ENCODE data around the gene SPAG4. TPM values are rescaled to one million over a fixed set of nuclear protein-coding genes. Genes with fewer than 3 reads are reported as not detected.
A peak's percentile ranks its signal among the peaks of the same experiment; 100 is the strongest.

Gene SPAG4
- total and polyA plus RNA-seq, 2 experiments from 2014 or later: 2.7 to 2.9 TPM

DNA sequence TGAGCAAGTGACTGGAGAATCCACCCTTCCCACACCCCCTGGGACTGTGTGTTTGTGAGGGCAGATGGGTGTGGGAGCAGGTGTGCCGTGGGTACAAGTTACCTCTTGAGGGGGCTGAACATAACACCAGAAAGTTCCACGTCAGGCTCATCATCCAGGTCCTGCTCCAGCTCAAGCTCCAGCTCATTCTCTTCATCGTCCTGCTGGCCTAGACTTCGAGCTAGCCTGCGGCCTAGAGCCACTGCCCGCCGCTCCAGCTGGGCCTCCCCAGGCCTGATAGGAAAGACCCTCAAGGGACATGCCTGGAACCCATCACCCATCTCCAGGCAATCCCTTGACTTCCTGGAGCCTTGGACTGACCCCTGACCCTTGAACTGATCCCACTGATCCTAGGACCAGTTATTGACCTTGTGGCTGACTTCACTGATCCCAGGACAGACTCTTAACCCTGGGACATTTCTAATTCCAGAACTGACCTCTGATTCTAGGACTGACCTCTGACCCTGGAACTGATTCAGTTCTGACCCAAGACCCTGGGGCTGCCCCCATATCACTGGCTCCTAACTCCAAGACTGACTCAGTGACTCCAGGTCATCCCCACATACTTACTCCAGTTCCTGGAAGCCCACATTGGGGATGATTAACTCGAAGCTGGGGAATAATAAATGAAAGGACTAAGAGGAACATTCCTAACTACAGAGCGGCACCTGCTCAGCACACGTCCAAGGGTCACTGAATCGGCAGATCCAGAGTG lies 11.8 kb upstream of the SPAG4 start:
- Histone ChIP-seq H2AFZ (no peak overlapping the region), H3K79me2 (replicated peaks; ENCODE audit: insufficient read depth) (no peaks in the 10 kb centered on the region), H3K4me1 (ENCODE audit: insufficient read depth) (peaks cover 4% of the 10 kb centered on the region), H3K27me3 (ENCODE audit: insufficient read depth) (peaks cover 48% of the 10 kb centered on the region), H3K36me3 (ENCODE audit: insufficient read depth) (no peaks in the 10 kb centered on the region), H3K4me3 (no peak overlapping the region), H3K27ac (ENCODE audit: low read depth) (no peak overlapping the region), H3K4me2 (no peak overlapping the region), H4K20me1 (replicated peaks; ENCODE audit: insufficient read depth) (no peaks in the 10 kb centered on the region), H3F3A (replicated peaks; ENCODE audit: low read depth) (no peaks in the 10 kb centered on the region), H3K9me2 (ENCODE audit: insufficient read depth) (no peaks in the 10 kb centered on the region)
- H3K27me3 Mint-ChIP-seq (ENCODE audit: insufficient read depth, low read depth, poor library complexity): peaks cover 39% of the 10 kb centered on the region
- no peaks in the 10 kb centered on the region; the same call in 2 of the 3 replicates for H3K9me3 Mint-ChIP-seq
- no peak overlapping the region for H3K4me3 Mint-ChIP-seq
- DNase-seq (ENCODE audit: low spot score): no peak
- peaks cover 13% of the 10 kb centered on the region for H3K4me1 Mint-ChIP-seq
- ATAC-seq: no peak
- H3K27ac Mint-ChIP-seq: no peak overlapping the region
- TF ChIP-seq, protein P1, sequence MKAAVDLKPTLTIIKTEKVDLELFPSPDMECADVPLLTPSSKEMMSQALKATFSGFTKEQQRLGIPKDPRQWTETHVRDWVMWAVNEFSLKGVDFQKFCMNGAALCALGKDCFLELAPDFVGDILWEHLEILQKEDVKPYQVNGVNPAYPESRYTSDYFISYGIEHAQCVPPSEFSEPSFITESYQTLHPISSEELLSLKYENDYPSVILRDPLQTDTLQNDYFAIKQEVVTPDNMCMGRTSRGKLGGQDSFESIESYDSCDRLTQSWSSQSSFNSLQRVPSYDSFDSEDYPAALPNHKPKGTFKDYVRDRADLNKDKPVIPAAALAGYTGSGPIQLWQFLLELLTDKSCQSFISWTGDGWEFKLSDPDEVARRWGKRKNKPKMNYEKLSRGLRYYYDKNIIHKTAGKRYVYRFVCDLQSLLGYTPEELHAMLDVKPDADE (IDR thresholded peaks at IDR 0.05): no peak
- H3K36me3 Mint-ChIP-seq (ENCODE audit: low read depth): no peaks in the 10 kb centered on the region; the same call in 1 of the 3 replicates

DNA sequence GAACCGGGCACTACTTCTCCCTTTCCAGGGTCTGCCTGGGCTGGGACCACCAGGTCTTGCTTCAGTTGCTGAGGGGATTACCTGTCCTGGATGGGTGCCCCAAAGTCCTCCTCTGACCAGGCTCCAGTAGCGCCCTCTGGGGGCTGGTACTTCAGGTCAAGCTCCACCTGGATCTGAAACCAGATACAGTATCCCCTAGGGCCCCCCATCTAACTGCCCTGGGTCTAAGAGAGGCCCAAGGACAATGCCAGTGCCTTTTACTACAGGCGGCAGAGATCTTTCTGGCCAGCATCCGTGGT lies 11.2 kb upstream of the SPAG4 start:
- no peak overlapping the region for H2AFZ ChIP-seq
- Mint-ChIP-seq H3K27me3 (ENCODE audit: insufficient read depth, low read depth, poor library complexity) (peaks cover 37% of the 10 kb centered on the region), H3K4me3 (no peak overlapping the region), H3K27ac (no peak overlapping the region), H3K9me3 (no peaks in the 10 kb centered on the region; the same call in 2 of the 3 replicates), H3K4me1 (peaks cover 9% of the 10 kb centered on the region), H3K36me3 (ENCODE audit: low read depth) (no peaks in the 10 kb centered on the region; the same call in 1 of the 3 replicates)
- TF ChIP-seq, protein P2, sequence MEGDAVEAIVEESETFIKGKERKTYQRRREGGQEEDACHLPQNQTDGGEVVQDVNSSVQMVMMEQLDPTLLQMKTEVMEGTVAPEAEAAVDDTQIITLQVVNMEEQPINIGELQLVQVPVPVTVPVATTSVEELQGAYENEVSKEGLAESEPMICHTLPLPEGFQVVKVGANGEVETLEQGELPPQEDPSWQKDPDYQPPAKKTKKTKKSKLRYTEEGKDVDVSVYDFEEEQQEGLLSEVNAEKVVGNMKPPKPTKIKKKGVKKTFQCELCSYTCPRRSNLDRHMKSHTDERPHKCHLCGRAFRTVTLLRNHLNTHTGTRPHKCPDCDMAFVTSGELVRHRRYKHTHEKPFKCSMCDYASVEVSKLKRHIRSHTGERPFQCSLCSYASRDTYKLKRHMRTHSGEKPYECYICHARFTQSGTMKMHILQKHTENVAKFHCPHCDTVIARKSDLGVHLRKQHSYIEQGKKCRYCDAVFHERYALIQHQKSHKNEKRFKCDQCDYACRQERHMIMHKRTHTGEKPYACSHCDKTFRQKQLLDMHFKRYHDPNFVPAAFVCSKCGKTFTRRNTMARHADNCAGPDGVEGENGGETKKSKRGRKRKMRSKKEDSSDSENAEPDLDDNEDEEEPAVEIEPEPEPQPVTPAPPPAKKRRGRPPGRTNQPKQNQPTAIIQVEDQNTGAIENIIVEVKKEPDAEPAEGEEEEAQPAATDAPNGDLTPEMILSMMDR (conservative IDR thresholded peaks at IDR 0.05; ENCODE audit: low read depth in 2 of 2): peak; percentile 72 to 82
- TF ChIP-seq NANOG (IDR thresholded peaks at IDR 0.05; ENCODE audit: borderline replicate concordance): no peak
- 0 out of 2 replicates have a peak overlapping the region, but pooled peaks have one; percentile 40 for H3K4me2 ChIP-seq
- ATAC-seq (peak; percentile 44), DNase-seq (ENCODE audit: low spot score) (peak; percentile 92)
- no peaks in the 10 kb centered on the region for H3K36me3 ChIP-seq (ENCODE audit: insufficient read depth)
- peaks cover 48% of the 10 kb centered on the region for H3K27me3 ChIP-seq (ENCODE audit: insufficient read depth)
- H3K4me1 ChIP-seq (ENCODE audit: insufficient read depth): peaks cover 4% of the 10 kb centered on the region
- H3F3A ChIP-seq (replicated peaks; ENCODE audit: low read depth): no peaks in the 10 kb centered on the region
- H3K4me3 ChIP-seq: no peak overlapping the region
- H3K27ac ChIP-seq (ENCODE audit: low read depth): no peak overlapping the region
- H3K79me2 ChIP-seq (replicated peaks; ENCODE audit: insufficient read depth): no peaks in the 10 kb centered on the region
- no peaks in the 10 kb centered on the region for H3K9me2 ChIP-seq (ENCODE audit: insufficient read depth)
- H4K20me1 ChIP-seq (replicated peaks; ENCODE audit: insufficient read depth): no peaks in the 10 kb centered on the region

DNA sequence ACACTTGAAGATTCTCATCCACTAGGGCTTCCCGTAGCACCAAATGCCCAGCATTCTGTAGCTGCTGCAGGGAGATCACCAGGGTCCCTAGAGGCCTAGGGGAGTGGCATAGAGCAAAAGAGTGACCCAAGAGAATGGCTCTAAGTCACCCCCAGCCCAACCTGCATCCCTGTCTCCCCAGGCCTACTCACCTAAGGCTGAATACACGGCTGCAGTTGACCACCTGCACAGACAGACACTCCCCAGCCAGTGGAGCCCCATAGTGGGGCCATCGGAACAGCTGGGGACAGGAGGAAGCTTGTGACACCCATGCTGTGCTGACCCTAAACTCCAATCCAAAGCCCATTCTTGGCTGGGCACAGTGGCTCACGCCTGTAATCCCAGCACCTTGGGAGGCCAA lies 9.5 kb upstream of the SPAG4 start:
- no peak for DNase-seq (ENCODE audit: low spot score)
- Mint-ChIP-seq H3K4me3 (no peak overlapping the region), H3K27me3 (ENCODE audit: insufficient read depth, low read depth, poor library complexity) (peaks cover 30% of the 10 kb centered on the region), H3K9me3 (no peaks in the 10 kb centered on the region; the same call in 2 of the 3 replicates), H3K36me3 (ENCODE audit: low read depth) (no peaks in the 10 kb centered on the region; the same call in 1 of the 3 replicates), H3K27ac (no peak overlapping the region), H3K4me1 (peaks cover 7% of the 10 kb centered on the region)
- no peak overlapping the region for H3K4me2 ChIP-seq
- no peaks in the 10 kb centered on the region for H3K79me2 ChIP-seq (replicated peaks; ENCODE audit: insufficient read depth)
- H2AFZ ChIP-seq: no peak overlapping the region
- no peaks in the 10 kb centered on the region for H4K20me1 ChIP-seq (replicated peaks; ENCODE audit: insufficient read depth)
- no peaks in the 10 kb centered on the region for H3F3A ChIP-seq (replicated peaks; ENCODE audit: low read depth)
- H3K4me1 ChIP-seq (ENCODE audit: insufficient read depth): peaks cover 4% of the 10 kb centered on the region
- H3K27me3 ChIP-seq (ENCODE audit: insufficient read depth): peaks cover 32% of the 10 kb centered on the region
- no peak for ATAC-seq
- no peaks in the 10 kb centered on the region for H3K36me3 ChIP-seq (ENCODE audit: insufficient read depth)
- no peak overlapping the region for H3K27ac ChIP-seq (ENCODE audit: low read depth)
- H3K4me3 ChIP-seq: no peak overlapping the region
- H3K9me2 ChIP-seq (ENCODE audit: insufficient read depth): no peaks in the 10 kb centered on the region
- TF ChIP-seq, protein P2 (conservative IDR thresholded peaks at IDR 0.05; ENCODE audit: low read depth in 2 of 2): no peak
- TF ChIP-seq CREB1 (CRISPR knock-in tag; IDR thresholded peaks at IDR 0.05; ENCODE audit: low read depth): no peak
- TF ChIP-seq, protein P3, sequence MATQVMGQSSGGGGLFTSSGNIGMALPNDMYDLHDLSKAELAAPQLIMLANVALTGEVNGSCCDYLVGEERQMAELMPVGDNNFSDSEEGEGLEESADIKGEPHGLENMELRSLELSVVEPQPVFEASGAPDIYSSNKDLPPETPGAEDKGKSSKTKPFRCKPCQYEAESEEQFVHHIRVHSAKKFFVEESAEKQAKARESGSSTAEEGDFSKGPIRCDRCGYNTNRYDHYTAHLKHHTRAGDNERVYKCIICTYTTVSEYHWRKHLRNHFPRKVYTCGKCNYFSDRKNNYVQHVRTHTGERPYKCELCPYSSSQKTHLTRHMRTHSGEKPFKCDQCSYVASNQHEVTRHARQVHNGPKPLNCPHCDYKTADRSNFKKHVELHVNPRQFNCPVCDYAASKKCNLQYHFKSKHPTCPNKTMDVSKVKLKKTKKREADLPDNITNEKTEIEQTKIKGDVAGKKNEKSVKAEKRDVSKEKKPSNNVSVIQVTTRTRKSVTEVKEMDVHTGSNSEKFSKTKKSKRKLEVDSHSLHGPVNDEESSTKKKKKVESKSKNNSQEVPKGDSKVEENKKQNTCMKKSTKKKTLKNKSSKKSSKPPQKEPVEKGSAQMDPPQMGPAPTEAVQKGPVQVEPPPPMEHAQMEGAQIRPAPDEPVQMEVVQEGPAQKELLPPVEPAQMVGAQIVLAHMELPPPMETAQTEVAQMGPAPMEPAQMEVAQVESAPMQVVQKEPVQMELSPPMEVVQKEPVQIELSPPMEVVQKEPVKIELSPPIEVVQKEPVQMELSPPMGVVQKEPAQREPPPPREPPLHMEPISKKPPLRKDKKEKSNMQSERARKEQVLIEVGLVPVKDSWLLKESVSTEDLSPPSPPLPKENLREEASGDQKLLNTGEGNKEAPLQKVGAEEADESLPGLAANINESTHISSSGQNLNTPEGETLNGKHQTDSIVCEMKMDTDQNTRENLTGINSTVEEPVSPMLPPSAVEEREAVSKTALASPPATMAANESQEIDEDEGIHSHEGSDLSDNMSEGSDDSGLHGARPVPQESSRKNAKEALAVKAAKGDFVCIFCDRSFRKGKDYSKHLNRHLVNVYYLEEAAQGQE (IDR thresholded peaks at IDR 0.05; ENCODE audit: unreplicated experiment): no peak
- no peak for TF ChIP-seq EZH2 (IDR thresholded peaks at IDR 0.05; ENCODE audit: low read depth, unreplicated experiment)
- no peak for TF ChIP-seq POLR2AphosphoS5 (IDR thresholded peaks at IDR 0.05; ENCODE audit: low read depth)
- TF ChIP-seq, protein P1 (IDR thresholded peaks at IDR 0.05): no peak
